ENCODE data around the gene RAD51AP2.

GRCh38 chr2:17545680-17546613 lies 27.7 kb upstream of the RAD51AP2 start:
- TF ChIP-seq CTCF (IDR thresholded peaks at IDR 0.05) (no peak), POLR2A (IDR thresholded peaks at IDR 0.05) (no peak)

All from testis (tissue), 2 donors.